Keratinocyte (primary cell): Measurements from ENCODE around the gene GSTM1. TPM values are rescaled to one million over a fixed set of nuclear protein-coding genes. Genes with fewer than 3 reads are reported as not detected.

Experiments used
- DNase-seq: peaks from one replicate; pipeline ENCODE4 v3.0.0-alpha.2; 2011; ENCODE audit warnings: low read depth, missing footprints, low spot score
- FAIRE-seq: peaks from 2 replicates; lab custom pipeline; 2011; peaks lifted over from hg19 to GRCh38; lab: Jason Lieb, UNC
- H2AFZ ChIP-seq: 2 replicates; pipeline ENCODE4 v1.6.0; 2012; ENCODE audit warnings: low read length, control low read depth, inconsistent platforms; ENCODE audit not compliant: control insufficient read depth
- H3K27ac ChIP-seq: 2 replicates; pipeline ENCODE4 v1.5.1; 2011; ENCODE audit warnings: low read length; ENCODE audit not compliant: control insufficient read depth, insufficient read depth
- H3K27me3 ChIP-seq: 3 replicates; pipeline ENCODE4 v1.6.0; 2011; ENCODE audit warnings: low read length; ENCODE audit not compliant: control insufficient read depth, insufficient read depth; ENCODE audit errors: extremely low read depth
- H3K36me3 ChIP-seq, 2 experiments: 2 replicates in 1 of 2; 3 replicates in 1 of 2; pipeline ENCODE4 v1.5.1; 2011; ENCODE audit warnings: low read length in 2 of 2, mild to moderate bottlenecking in 1 of 2; ENCODE audit not compliant: control insufficient read depth in 2 of 2, insufficient read depth in 2 of 2; ENCODE audit errors: extremely low read depth in 1 of 2
- H3K4me1 ChIP-seq: 3 replicates; pipeline ENCODE4 v1.5.1; 2011; ENCODE audit warnings: low read length; ENCODE audit not compliant: control insufficient read depth, insufficient read depth; ENCODE audit errors: extremely low read depth
- H3K4me2 ChIP-seq: 3 replicates; pipeline ENCODE4 v1.6.0; 2011; ENCODE audit warnings: low read depth, low read length; ENCODE audit not compliant: control insufficient read depth, insufficient read depth; ENCODE audit errors: extremely low read depth
- H3K4me3 ChIP-seq, 3 experiments: fragments of 200-600 bp in 1 of 3; sonication (generic) in 1 of 3; 2 replicates in 2 of 3; 3 replicates in 1 of 3; pipeline ENCODE4 v1.5.1; 2011 to 2016; ENCODE audit warnings: low read length in 3 of 3, mild to moderate bottlenecking in 3 of 3, control low read depth in 2 of 3, inconsistent platforms in 1 of 3, low read depth in 1 of 3, mixed read lengths in 1 of 3, mixed run types in 1 of 3, moderate library complexity in 1 of 3; ENCODE audit not compliant: control insufficient read depth in 2 of 3, insufficient read depth in 2 of 3; ENCODE audit errors: extremely low read depth in 1 of 3
- H3K79me2 ChIP-seq: 2 replicates; pipeline ENCODE4 v1.6.0; 2012; ENCODE audit warnings: low read length; ENCODE audit not compliant: control insufficient read depth, insufficient read depth
- H3K9ac ChIP-seq: 3 replicates; pipeline ENCODE4 v1.6.0; 2011; ENCODE audit warnings: low read length; ENCODE audit not compliant: control insufficient read depth, insufficient read depth; ENCODE audit errors: extremely low read depth
- H3K9me1 ChIP-seq: 3 replicates; pipeline ENCODE4 v1.6.0; 2011; ENCODE audit warnings: low read length; ENCODE audit not compliant: control insufficient read depth, insufficient read depth; ENCODE audit errors: extremely low read depth
- H3K9me3 ChIP-seq: 2 replicates; pipeline ENCODE4 v1.5.1; 2012; ENCODE audit warnings: low read depth, low read length; ENCODE audit not compliant: control insufficient read depth
- H4K20me1 ChIP-seq: 3 replicates; pipeline ENCODE4 v1.6.0; 2011; ENCODE audit warnings: low read length; ENCODE audit not compliant: control insufficient read depth, insufficient read depth; ENCODE audit errors: extremely low read depth
- CTCF ChIP-seq, 3 experiments: IDR thresholded peaks in 1 of 3; conservative IDR thresholded peaks in 1 of 3; optimal IDR thresholded peaks in 1 of 3; 2 replicates in 2 of 3; 3 replicates in 1 of 3; pipeline versions ENCODE3 to v1.5.1; 2011; ENCODE audit warnings: low read length in 3 of 3, mild to moderate bottlenecking in 3 of 3, moderate library complexity in 2 of 3, control low read depth in 1 of 3, inconsistent platforms in 1 of 3; ENCODE audit not compliant: insufficient read depth in 2 of 3; ENCODE audit errors: extremely low read depth in 1 of 3
- EZH2 ChIP-seq: IDR thresholded peaks from one replicate; pipeline ENCODE4 v1.6.1; 2012; ENCODE audit warnings: inconsistent platforms, mild to moderate bottlenecking, low read length, moderate library complexity
- dilution Hi-C: fragments of 300-500 bp; cut with MboI; formaldehyde crosslinking; loops from one replicate; pipeline ENCODE4 v1.7.0; 2020; ENCODE audit warnings: low sequenced_read_pairs; ENCODE audit not compliant: extremely low pct_ligation_motif_present
- polyA plus RNA-seq, 5 experiments: library from polyadenylated mRNA; depleted of rRNA in 3 of 5; stranded (reverse) in 3 of 5; stranded (forward) in 1 of 5; unstranded in 1 of 5; fragments of >200 nt; gene quantifications; 1 replicate in 1 of 5; 2 replicates in 3 of 5; 3 replicates in 1 of 5; pipeline versions ENCODE4 v1.2.1 to v1.2.3, GENCODE V29; 2011 to 2012; ENCODE audit warnings: missing spikeins in 2 of 5, low read depth in 1 of 5, low replicate concordance in 1 of 5

The GSTM1 gene
- polyA plus RNA-seq, 1 donor (not counting 4 experiments of a cell fraction or from before 2014, with no cell fraction given), result 13.5 TPM

- dilution Hi-C loops, result no loop called here
- Histone ChIP-seq H3K27ac (no peak overlapping the region), H3K9ac (no peak overlapping the region), H3K79me2 (no peaks in the 10 kb centered on the region), H2AFZ (no peak overlapping the region), H3K4me2 (no peak overlapping the region), H3K4me3 (no peak overlapping the region), H4K20me1 (no peaks in the 10 kb centered on the region), H3K36me3 (no peaks in the 10 kb centered on the region), H3K9me1 (no peaks in the 10 kb centered on the region), H3K27me3 (no peaks in the 10 kb centered on the region), H3K9me3 (no peaks in the 10 kb centered on the region), H3K4me1 (no peaks in the 10 kb centered on the region)
- DNase-seq, result no peak
- FAIRE-seq, result no peak
- TF ChIP-seq CTCF (optimal IDR thresholded peaks at IDR 0.05 in 1 of 3, IDR thresholded peaks at IDR 0.05 in 1 of 3, conservative IDR thresholded peaks at IDR 0.05 in 1 of 3; ENCODE audit: extremely low read depth in 1 of 3, insufficient read depth in 2 of 3, low read length in 3 of 3) (no peak), EZH2 (no peak)
Observed at GRCh38 chr1:109728870-109729269, 41.3 kb downstream of the GSTM1 start.

- Histone ChIP-seq H3K27ac (no peak overlapping the region), H3K27me3 (no peaks in the 10 kb centered on the region), H3K9me1 (no peaks in the 10 kb centered on the region), H3K79me2 (no peaks in the 10 kb centered on the region), H3K4me1 (no peaks in the 10 kb centered on the region), H3K9ac (no peak overlapping the region), H3K9me3 (no peaks in the 10 kb centered on the region), H4K20me1 (no peaks in the 10 kb centered on the region), H2AFZ (no peak overlapping the region), H3K4me2 (no peak overlapping the region), H3K4me3 (no peak overlapping the region), H3K36me3 (no peaks in the 10 kb centered on the region)
- DNase-seq (no peak), FAIRE-seq (no peak)
- TF ChIP-seq CTCF (optimal IDR thresholded peaks at IDR 0.05 in 1 of 3, IDR thresholded peaks at IDR 0.05 in 1 of 3, conservative IDR thresholded peaks at IDR 0.05 in 1 of 3; ENCODE audit: extremely low read depth in 1 of 3, insufficient read depth in 2 of 3, low read length in 3 of 3), result no peak
- TF ChIP-seq EZH2, result no peak
- dilution Hi-C loops, result no loop called here
Observed at GRCh38 chr1:109730666-109731065, 43.0 kb downstream of the GSTM1 start.
